Calu3 (cell line): ENCODE data around the gene ANKRD60. TPM values are rescaled to one million over a fixed set of nuclear protein-coding genes. Genes with fewer than 3 reads are reported as not detected.

Experiments used
- BruUV-seq: library from RNA; stranded (reverse); fragments of 400-500 nt; replicated peaks from 2 replicates; lab custom pipeline; 2021; lab: Mats Ljungman, UMichigan
- CTCF ChIA-PET: fragments of 300-600 bp; sonication (Branson Sonifier 250); formaldehyde crosslinking; loops from one replicate; lab custom pipeline; 2022; ENCODE audit warnings: antibody characterized with exemption; lab: Charles Lee
- DNase-seq: peaks from one replicate; pipeline ENCODE4 v3.0.0; 2022
- H3K27ac Mint-ChIP-seq: one replicate; pipeline ENCODE4 v1.8.0; 2022; ENCODE audit warnings: mixed read lengths; ENCODE audit not compliant: unreplicated experiment
- H3K27me3 Mint-ChIP-seq: one replicate; pipeline ENCODE4 v1.8.0; 2022; ENCODE audit warnings: mixed read lengths; ENCODE audit not compliant: unreplicated experiment
- H3K36me3 Mint-ChIP-seq: one replicate; pipeline ENCODE4 v1.8.0; 2022; ENCODE audit warnings: mild to moderate bottlenecking, moderate library complexity, mixed read lengths; ENCODE audit not compliant: insufficient read depth, unreplicated experiment
- H3K4me1 Mint-ChIP-seq: one replicate; pipeline ENCODE4 v1.8.0; 2022; ENCODE audit warnings: mild to moderate bottlenecking, low read depth, mixed read lengths; ENCODE audit not compliant: unreplicated experiment
- H3K4me3 Mint-ChIP-seq: one replicate; pipeline ENCODE4 v1.8.0; 2022; ENCODE audit warnings: mild to moderate bottlenecking, low read depth, moderate library complexity, mixed read lengths; ENCODE audit not compliant: unreplicated experiment
- H3K9me3 Mint-ChIP-seq: one replicate; pipeline ENCODE4 v1.8.0; 2022; ENCODE audit warnings: low read depth, mixed read lengths; ENCODE audit not compliant: unreplicated experiment
- CTCF ChIP-seq: fragments of 200-600 bp; IDR thresholded peaks from one replicate; pipeline ENCODE4 v1.8.0; 2022; ENCODE audit warnings: antibody characterized with exemption; ENCODE audit not compliant: unreplicated experiment
- intact Hi-C: fragments of 100-400 bp; cut with micrococcal nuclease; formaldehyde crosslinking; loops from one replicate; pipeline ENCODE4 v1.10.0; 2022; ENCODE audit not compliant: unreplicated experiment
- total RNA-seq: library from RNA; stranded (reverse); gene quantifications from 2 replicates; pipeline ENCODE4 v1.2.3, GENCODE V29; 2022

ANKRD60 gene
- total RNA-seq, 1 experiment from 2014 or later, result not detected

GRCh38 chr20:58229198-58229798 lies 845 bp upstream of the ANKRD60 start:
- H3K36me3 Mint-ChIP-seq, result peaks cover 19% of the 10 kb centered on the region
- H3K27ac Mint-ChIP-seq, result no peak overlapping the region
- no peaks in the 10 kb centered on the region for H3K9me3 Mint-ChIP-seq
- intact Hi-C loops, result no loop called here
- no peak for TF ChIP-seq CTCF
- H3K27me3 Mint-ChIP-seq, result peaks cover 38% of the 10 kb centered on the region
- no peaks in the 10 kb centered on the region for H3K4me1 Mint-ChIP-seq
- DNase-seq, result no peak
- H3K4me3 Mint-ChIP-seq, result no peak overlapping the region
- BruUV-seq, result no TSS peak
- CTCF ChIA-PET, result no interaction called here

GRCh38 chr20:58228103-58228483 lies 360 bp downstream of the ANKRD60 start:
- Mint-ChIP-seq H3K36me3 (peaks cover 19% of the 10 kb centered on the region), H3K4me1 (no peaks in the 10 kb centered on the region), H3K27ac (no peak overlapping the region), H3K9me3 (no peaks in the 10 kb centered on the region), H3K27me3 (peaks cover 50% of the 10 kb centered on the region), H3K4me3 (no peak overlapping the region)
- intact Hi-C loops, result no loop called here
- no TSS peak for BruUV-seq
- CTCF ChIA-PET, result no interaction called here
- no peak for TF ChIP-seq CTCF
- DNase-seq, result no peak

- intact Hi-C loops, result no loop called here
Measured at GRCh38 chr20:58227391-58228102, 906 bp downstream of the ANKRD60 start.

GRCh38 chr20:58225452-58226200 lies 2.8 kb downstream of the ANKRD60 start:
- CTCF ChIA-PET, result no interaction called here
- Mint-ChIP-seq H3K36me3 (peaks cover 12% of the 10 kb centered on the region), H3K9me3 (no peaks in the 10 kb centered on the region), H3K4me1 (no peaks in the 10 kb centered on the region), H3K4me3 (no peak overlapping the region), H3K27ac (no peak overlapping the region), H3K27me3 (peaks cover 74% of the 10 kb centered on the region)
- DNase-seq, result no peak
- BruUV-seq, result no TSS peak
- TF ChIP-seq CTCF, result no peak
- intact Hi-C loops, result no loop called here

More at GRCh38 chr20:58227391-58228102, 906 bp downstream of the ANKRD60 start:
- TF ChIP-seq CTCF, result no peak
- H3K4me3 Mint-ChIP-seq, result no peak overlapping the region
- H3K4me1 Mint-ChIP-seq, result no peaks in the 10 kb centered on the region
- peaks cover 55% of the 10 kb centered on the region for H3K27me3 Mint-ChIP-seq
- CTCF ChIA-PET, result no interaction called here
- H3K27ac Mint-ChIP-seq, result no peak overlapping the region
- DNase-seq, result no peak
- H3K9me3 Mint-ChIP-seq, result no peaks in the 10 kb centered on the region
- H3K36me3 Mint-ChIP-seq, result peaks cover 19% of the 10 kb centered on the region
- no TSS peak for BruUV-seq
